Measurements from ENCODE around the gene ORC2. TPM values are rescaled to one million over a fixed set of nuclear protein-coding genes. Genes with fewer than 3 reads are reported as not detected.

Gene ORC2
- polyA plus RNA-seq, 4 donors = 22.0 to 42.2 (median 31.0) TPM

GRCh38 chr2:200864176-200865034, 99.1 kb downstream of the ORC2 start, which contains the start of gene CLK1:
Gene CLK1, minus strand, starts transcription at chr2:200864658. Its CDS starts 2,796 bp downstream, at chr2:200861862.
- DNase-seq (ENCODE audit: low read depth in 4 of 4, low spot score in 2 of 4) = peak; percentile 91 to 93 (median 92)

- DNase-seq (ENCODE audit: low read depth in 4 of 4, low spot score in 2 of 4) = peak in 2 of 4 donors; percentile 41 to 84
Measured at GRCh38 chr2:200863782-200864175, 99.7 kb downstream of the ORC2 start.

- DNase-seq (ENCODE audit: low read depth in 4 of 4, low spot score in 2 of 4) = peak in 2 of 4 donors; percentile 58 to 65
Measured at GRCh38 chr2:200862532-200863000, 100.9 kb downstream of the ORC2 start.

- peak in 1 of 4 donors; percentile 23 for DNase-seq (ENCODE audit: low read depth in 4 of 4, low spot score in 2 of 4)
Measured at GRCh38 chr2:200861617-200862155, 101.8 kb downstream of the ORC2 start.

GRCh38 chr2:200860092-200860795, 103.2 kb downstream of the ORC2 start:
- no peak for DNase-seq (ENCODE audit: low read depth in 4 of 4, low spot score in 2 of 4)

Other genes with a start within 250 kb of the ORC2 start
- 100 to 1,000 TPM; 213 to 283 (median 261) TPM for gene BZW1, start 151.8 kb downstream of the ORC2 start, polyA plus RNA-seq (ENCODE audit: insufficient read length in 4 of 4)
- gene CLK1, start 99.0 kb downstream of the ORC2 start, polyA plus RNA-seq (ENCODE audit: insufficient read length in 4 of 4) = 100 to 1,000 TPM; 223 to 315 (median 281) TPM
- gene PPIL3, start 74.6 kb downstream of the ORC2 start, polyA plus RNA-seq (ENCODE audit: insufficient read length in 4 of 4) = 10 to 100 TPM; 49.9 to 74.7 (median 71.6) TPM
- gene NIF3L1, start 74.3 kb downstream of the ORC2 start, polyA plus RNA-seq (ENCODE audit: insufficient read length in 4 of 4) = 10 to 100 TPM; 38.0 to 54.3 (median 41.6) TPM
- gene HYCC2, start 108.0 kb upstream of the ORC2 start, polyA plus RNA-seq (ENCODE audit: insufficient read length in 4 of 4) = 10 to 100 TPM; 10.3 to 19.8 (median 14.2) TPM
- 100 to 1,000 TPM in 2 of 4 donors, 10 to 100 TPM in 2; 94.0 to 138 (median 114) TPM for gene NDUFB3, start 108.3 kb upstream of the ORC2 start, polyA plus RNA-seq (ENCODE audit: insufficient read length in 4 of 4)
- 10 to 100 TPM; 46.2 to 92.5 (median 65.9) TPM for gene CFLAR, start 152.5 kb upstream of the ORC2 start, polyA plus RNA-seq (ENCODE audit: insufficient read length in 4 of 4)
- gene CASP10, start 219.5 kb upstream of the ORC2 start, polyA plus RNA-seq (ENCODE audit: insufficient read length in 4 of 4) = 10 to 100 TPM in 1 of 4 donors, 1 to 10 TPM in 3; 6.9 to 11.7 (median 8.8) TPM

Data from left renal cortex interstitium (tissue), 4 donors.